ENCODE results near the gene SRP72.

GRCh38 chr4:56467284-56468096 is at the start of gene SRP72:
- peak; percentile 80 for TF ChIP-seq TAF1 (IDR thresholded peaks at IDR 0.05; ENCODE audit: low read depth)
- no peak for TF ChIP-seq CTCF (IDR thresholded peaks at IDR 0.05; ENCODE audit: poor library complexity, severe bottlenecking)
- peak; percentile 88 for TF ChIP-seq MXI1 (conservative IDR thresholded peaks at IDR 0.05; ENCODE audit: poor library complexity, severe bottlenecking)
- TF ChIP-seq EP300 (conservative IDR thresholded peaks at IDR 0.05; ENCODE audit: poor library complexity, severe bottlenecking), result no peak
- no peak for TF ChIP-seq EZH2 (IDR thresholded peaks at IDR 0.05; ENCODE audit: borderline replicate concordance, insufficient read depth, low read length, poor library complexity, severe bottlenecking)

Measured in neural cell (in vitro differentiated cells).